Lower leg skin (tissue), 3 donors: ENCODE results near the gene KLF14.

ENCODE experiments used
- CTCF ChIP-seq, 3 donors: fragments of 450-650 bp; IDR thresholded peaks; one replicate each; pipeline ENCODE4 v1.5.1; 2016; ENCODE audit warnings: antibody characterized with exemption in 3 of 3, mild to moderate bottlenecking in 3 of 3, moderate library complexity in 2 of 3
- POLR2A ChIP-seq, 2 donors: fragments of 450-650 bp; IDR thresholded peaks; one replicate each; pipeline ENCODE4 v1.6.1; 2016 to 2017; ENCODE audit warnings: antibody characterized with exemption in 2 of 2, mild to moderate bottlenecking in 1 of 2, moderate library complexity in 1 of 2

- TF ChIP-seq CTCF (IDR thresholded peaks at IDR 0.05) (no peak), POLR2A (IDR thresholded peaks at IDR 0.05) (no peak)
Measured at GRCh38 chr7:130758429-130759056, 24.5 kb upstream of the KLF14 start.
